Hypothalamus (tissue), 51 donors: ENCODE measurements around the gene PEPD.
A peak's percentile ranks its signal among the peaks of the same experiment; 100 is the strongest.

Source experiments
- DNase-seq, 51 donors: peaks; one replicate each; lab custom pipeline; 2025; lab: John Stamatoyannopoulos, UW

Gene PEPD

GRCh38 chr19:33412601-33413425, 108.8 kb downstream of the PEPD start:
- peak in 1 of 51 donors; percentile 5 for DNase-seq

- no peak for DNase-seq
Measured at GRCh38 chr19:33411621-33412180, 109.9 kb downstream of the PEPD start.

- no peak for DNase-seq
Measured at GRCh38 chr19:33410915-33411401, 110.6 kb downstream of the PEPD start.

- DNase-seq: no peak
Measured at GRCh38 chr19:33409906-33410685, 111.5 kb downstream of the PEPD start.

GRCh38 chr19:33408538-33409434, 112.8 kb downstream of the PEPD start:
- no peak for DNase-seq

- DNase-seq: no peak
Measured at GRCh38 chr19:33408116-33408515, 113.5 kb downstream of the PEPD start.

GRCh38 chr19:33407716-33408115, 113.9 kb downstream of the PEPD start:
- DNase-seq: peak in 1 of 51 donors; percentile 11

GRCh38 chr19:33407140-33407551, 114.4 kb downstream of the PEPD start:
- DNase-seq: no peak

DNA sequence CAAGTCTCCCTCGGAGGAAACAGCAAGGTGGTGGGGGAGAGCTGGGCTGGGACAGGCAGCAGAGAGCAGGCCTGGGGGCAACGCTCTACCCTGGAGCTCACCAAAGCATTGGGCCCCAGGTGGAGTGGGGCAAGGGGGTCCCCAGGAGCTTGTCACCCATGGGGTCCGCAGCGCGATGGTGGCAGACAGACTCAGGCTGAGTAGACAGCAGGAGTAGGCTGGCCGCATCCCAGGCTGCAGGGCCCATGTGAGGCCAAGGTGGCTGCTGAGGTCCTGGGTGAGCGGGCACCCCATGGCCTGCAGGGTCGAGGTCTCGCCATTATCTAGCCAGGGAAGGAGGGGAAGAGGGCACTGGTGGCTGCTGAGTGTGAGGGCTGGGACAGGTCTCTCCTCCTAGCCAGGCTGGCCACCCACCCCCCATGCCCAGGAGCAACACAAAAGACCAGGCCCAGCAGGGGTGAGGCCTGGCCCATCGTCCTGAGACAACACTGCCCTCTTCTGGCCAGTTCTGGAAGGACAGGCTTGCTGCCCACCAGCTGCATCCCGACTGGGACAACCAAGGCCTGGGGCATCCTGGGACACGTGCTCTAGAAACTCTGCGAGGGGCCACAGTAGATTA, 115.0 kb downstream of the PEPD start:
- DNase-seq: peak in 43 of 51 donors; percentile 13 to 81 (median 50)

- peak in 16 of 51 donors; percentile 7 to 65 (median 41) for DNase-seq
Measured at GRCh38 chr19:33405553-33406461, 115.8 kb downstream of the PEPD start.

- DNase-seq: no peak
Measured at GRCh38 chr19:33405254-33405552, 116.4 kb downstream of the PEPD start.

GRCh38 chr19:33404506-33405253, 116.9 kb downstream of the PEPD start:
- DNase-seq: no peak

- DNase-seq: no peak
Measured at GRCh38 chr19:33403973-33404304, 117.7 kb downstream of the PEPD start.

DNA sequence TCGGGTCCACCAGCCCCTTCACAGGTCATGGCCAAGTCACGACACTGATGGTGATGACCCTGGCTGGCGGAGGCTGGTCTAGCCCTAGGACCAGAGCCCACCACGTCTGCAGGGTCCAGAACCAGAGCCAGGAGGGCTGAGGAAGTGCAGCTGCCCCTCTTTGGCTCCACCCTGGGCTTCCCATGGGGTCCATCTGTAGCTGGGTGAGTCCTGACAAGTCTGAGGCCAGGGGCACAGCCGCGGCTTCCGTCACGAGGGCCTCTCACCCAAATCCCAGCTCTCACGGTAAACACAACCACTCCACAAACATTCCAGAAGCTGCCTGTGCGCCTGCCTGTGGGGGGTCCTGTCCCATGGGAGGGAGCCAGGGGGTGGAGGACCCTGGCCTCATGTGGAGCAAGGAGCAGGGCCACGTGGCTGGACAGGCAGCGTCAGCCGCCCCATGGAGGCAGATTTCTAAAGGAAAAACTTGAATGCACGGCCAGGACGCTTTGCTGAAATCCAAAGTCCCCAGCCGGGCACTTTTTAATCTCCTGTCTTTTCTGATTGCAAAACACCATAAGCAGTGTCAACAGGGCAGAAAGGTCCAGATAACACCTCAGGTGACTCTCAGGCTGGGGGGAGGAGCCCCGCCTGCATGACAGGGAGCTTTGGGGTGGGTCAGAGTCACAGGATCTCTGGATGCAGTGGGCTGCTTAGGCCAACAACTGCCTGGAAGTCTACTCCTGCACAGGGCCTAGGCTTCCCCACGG, 118.2 kb downstream of the PEPD start:
- no peak for DNase-seq

DNA sequence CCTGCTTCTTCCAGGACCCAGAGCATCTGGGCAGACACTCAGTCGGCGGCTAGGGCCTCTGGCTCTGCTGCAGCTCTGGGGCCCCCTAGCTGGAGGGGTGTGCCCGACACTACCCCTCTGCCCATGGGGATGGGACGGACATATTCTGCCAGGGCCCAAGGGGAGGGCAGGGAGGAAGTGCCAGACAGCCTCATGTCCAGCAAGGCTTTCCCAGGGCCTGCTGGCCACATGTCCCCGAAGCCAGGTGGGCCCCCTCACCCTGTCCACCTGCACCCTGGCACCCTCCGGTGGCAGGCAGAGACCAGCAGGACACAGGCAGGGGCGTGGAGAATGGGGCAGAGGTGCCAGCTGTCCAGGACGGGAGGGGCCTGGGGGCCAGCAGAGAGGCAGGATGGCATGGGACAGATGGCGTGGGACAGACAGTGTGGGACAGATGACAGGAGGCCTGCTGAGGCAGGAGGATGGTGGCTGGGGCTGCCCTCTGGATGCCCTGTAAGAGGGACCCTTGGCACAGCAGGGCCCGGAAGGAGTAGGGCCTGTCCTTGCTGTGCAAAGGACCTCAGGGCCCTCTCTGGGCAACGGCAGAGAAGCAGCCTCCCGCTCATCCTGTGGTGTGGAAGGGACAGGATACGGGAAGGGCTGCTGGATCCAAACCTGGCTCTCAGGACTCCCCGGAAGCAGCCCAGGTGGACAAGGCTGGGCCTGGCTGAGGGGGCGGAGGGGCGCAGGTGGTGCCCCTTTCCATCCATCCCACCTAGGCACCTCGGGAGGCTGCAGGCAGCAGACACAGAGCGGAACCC, 119.0 kb downstream of the PEPD start:
- no peak for DNase-seq

GRCh38 chr19:33401683-33402420, 119.7 kb downstream of the PEPD start:
- DNase-seq: no peak
